HG02642 (cell line): ENCODE results near the gene MALRD1.

Source experiments
- ATAC-seq: cut with Tn5 transposase; IDR thresholded peaks from one replicate; pipeline ENCODE4 v1.9.1; 2021; ENCODE audit warnings: mild to moderate bottlenecking; ENCODE audit not compliant: unreplicated experiment, poor library complexity

Gene MALRD1

DNA sequence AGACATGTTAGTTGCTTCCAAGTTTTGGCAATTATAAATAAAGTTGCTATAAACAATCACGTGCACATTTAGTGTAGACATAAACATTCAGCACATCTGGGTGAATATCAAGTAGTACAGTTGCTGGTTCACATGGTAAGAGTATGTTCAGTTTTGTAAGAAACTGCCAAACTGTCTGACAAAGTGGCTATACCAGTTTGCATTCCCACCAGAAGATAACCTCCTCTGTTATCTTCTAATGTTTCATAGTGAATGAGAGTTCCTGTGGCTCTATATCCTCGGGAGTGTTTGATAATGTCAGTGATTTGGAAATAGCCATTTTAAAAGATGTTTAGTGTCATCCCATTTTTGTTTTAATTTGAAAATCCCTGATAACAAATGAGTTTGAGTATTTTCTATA, 508.1 kb downstream of the MALRD1 start:
- ATAC-seq = no peak

DNA sequence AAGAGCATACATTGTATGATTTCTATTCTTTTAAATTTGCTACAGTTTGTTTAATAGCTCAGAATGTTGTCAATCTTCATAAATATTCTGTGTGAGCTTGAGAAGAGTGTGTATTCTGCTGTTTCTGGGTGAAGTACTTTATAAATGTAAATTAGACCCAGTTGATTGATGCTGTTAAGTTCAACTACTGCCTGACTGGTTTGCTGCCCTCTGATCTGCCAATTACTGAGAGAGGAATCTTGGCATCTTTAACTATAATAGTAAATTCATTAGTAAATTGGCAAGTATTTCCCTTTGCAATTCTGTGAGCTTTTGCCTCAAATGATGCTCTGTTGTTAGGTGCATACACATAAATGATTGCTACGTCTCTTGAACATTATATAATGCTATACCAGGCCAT, 512.6 kb downstream of the MALRD1 start:
- no peak for ATAC-seq

DNA sequence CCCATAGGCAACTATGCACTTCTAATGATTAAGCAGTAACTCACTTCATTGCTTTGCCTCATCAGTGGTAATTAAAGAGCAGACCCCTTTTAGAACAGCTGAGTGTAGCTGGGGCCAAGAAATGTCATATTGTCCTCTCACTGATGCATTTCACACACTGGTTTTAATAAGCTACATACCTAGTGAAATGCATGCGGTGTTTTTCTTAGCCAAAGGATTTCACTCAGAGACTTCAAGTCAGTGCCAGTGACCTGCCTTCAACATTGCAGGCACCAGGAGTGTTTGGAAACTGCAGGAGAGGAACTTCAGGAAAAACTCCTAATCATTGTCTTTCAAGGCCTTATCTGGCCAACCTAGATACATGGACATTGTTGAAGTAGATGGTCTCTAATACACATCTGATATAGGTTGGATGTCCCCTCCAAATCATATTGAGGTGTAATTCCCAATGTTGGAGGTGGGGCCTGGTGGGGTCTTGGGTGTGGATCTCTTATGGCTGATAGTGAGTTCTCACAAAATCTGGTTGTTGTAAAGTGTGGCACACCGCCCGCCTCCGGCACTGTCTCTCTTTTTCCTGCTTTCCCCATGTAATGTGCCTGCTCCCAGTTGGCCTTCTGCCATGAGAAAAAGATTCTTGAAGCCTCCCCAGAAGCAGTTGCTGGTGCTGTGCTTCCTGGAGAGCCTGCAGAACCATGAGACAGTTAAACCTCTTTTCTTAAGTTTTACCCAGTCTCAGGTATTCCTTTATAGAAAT, 515.0 kb downstream of the MALRD1 start:
- ATAC-seq = no peak

DNA sequence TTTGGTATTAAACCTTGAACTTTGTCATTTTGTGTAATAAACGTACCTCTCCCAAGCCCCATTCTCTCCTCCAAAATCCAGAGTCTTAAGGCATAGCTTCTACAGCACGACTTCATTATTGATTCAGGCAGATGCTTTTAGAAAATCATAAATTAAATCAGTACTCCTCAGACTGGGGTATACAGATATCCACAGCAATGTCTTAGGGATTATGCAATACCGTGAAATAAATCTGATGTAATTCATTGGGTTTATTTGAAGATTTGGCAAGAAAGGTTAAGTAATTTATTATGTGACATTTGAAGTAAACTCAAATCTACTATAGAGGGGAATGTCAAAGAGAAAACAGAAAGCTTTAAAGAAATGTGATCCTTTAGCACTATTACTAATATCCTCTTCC, 521.5 kb downstream of the MALRD1 start:
- ATAC-seq = no peak

DNA sequence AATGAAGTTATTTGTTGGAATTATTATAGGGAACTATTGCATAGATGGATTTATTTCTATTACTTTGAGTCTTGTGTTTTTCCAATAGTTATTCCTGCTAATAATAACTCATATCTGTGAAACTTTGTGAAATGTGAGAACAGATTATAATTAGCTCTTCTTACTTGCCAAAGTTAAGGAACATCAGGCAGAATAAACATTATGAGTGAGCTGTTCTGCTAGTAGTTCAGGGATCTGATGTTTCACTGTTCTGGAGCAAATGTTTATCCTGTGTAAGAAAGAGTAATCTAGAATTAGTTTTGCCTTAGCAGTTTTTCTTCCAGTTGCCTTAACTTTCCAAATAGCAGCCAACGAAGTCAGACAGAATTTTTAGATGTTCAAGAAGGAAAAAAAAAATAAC, 522.4 kb downstream of the MALRD1 start:
- ATAC-seq = no peak

DNA sequence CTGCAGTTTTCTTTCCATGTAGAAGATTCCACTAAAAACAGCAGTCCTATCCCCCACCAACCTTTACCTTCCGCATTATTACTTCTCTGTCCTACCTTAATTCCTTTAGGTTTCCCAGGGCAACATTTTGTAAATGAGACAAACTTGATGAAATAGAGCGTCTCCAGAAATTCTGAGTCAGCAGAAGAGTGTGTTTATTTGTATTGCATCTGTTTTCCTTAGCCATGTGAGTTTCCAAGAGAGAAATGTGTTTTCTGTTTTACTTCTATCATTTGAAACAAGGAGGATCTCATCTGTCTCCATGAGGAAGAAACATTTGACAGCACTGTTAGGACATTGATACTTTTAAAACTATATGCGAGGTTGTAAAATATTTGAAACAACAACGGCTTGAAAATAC, 523.5 kb downstream of the MALRD1 start:
- ATAC-seq = no peak

DNA sequence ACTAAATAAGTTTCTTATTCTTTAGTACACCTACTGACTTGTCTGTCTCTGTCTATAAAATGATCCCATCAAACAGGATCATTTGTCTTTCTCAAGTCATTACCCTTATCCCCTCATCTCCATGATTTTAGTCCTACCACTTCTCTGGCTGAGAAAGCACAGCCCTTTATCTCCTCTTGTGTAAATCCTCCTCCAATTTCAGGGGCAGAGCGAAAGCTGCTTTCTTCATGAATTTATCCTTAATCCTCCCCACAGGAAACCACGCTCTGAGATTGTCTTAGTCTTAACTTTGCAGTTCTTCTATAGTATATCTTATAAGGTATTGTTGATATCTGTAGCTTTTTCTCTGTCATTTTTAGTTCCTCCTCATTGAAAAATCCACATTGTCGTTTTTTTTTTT, 528.0 kb downstream of the MALRD1 start:
- no peak for ATAC-seq

DNA sequence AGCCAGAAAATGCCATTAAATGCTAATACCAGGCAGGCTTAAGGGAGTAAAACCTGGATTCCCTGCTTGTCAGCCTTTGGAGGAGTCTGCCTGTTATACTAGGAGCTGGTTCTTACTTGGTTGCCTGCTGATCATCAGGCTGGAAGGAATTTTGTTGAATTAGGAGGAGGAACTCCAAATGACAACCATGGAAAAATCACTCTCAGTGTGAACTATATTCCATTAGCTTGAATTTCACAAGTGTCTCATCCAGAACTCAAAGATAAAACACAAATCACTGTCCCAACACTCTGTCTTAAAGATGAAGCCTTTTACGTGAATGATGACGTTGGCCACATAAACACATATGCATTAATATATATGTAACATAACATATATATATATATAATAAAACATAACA, 528.8 kb downstream of the MALRD1 start:
- no peak for ATAC-seq

DNA sequence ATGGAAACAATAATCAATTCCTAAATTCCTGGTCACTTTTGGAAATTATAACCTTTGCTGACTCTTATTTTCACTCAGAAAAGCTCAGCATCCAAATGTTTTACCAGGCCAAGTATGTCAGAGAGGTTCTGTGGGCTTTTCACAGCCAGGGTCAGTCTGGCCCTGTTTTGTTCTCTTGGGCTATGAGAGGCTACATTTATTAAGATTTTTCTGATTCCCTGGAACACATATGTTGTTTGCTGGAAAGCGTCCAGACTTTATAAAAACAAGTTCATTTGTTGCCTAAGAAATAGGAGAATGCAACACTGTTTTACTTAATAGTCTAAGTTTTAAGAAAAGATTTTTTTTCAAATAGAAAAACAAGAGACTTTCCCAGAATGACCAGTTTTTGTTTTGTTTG, 529.2 kb downstream of the MALRD1 start:
- no peak for ATAC-seq

DNA sequence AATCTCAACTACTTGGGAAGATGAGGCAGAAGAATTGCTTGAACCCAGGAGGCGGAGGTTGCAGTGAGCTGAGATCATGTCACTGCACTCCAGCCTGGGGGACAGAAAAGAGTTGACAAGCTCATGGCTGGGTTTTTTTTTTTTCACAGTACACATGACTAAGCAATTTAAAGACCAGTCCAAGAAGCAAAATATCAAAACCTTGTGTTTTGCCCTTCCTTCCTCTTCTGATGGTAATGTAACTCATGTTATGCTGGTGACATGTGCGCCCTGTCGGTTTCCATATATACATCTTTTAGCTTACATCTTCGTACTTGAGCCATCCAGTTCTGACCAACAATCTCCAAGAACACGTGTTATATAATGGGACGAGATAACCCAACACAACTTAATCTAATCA, 530.0 kb downstream of the MALRD1 start:
- no peak for ATAC-seq

DNA sequence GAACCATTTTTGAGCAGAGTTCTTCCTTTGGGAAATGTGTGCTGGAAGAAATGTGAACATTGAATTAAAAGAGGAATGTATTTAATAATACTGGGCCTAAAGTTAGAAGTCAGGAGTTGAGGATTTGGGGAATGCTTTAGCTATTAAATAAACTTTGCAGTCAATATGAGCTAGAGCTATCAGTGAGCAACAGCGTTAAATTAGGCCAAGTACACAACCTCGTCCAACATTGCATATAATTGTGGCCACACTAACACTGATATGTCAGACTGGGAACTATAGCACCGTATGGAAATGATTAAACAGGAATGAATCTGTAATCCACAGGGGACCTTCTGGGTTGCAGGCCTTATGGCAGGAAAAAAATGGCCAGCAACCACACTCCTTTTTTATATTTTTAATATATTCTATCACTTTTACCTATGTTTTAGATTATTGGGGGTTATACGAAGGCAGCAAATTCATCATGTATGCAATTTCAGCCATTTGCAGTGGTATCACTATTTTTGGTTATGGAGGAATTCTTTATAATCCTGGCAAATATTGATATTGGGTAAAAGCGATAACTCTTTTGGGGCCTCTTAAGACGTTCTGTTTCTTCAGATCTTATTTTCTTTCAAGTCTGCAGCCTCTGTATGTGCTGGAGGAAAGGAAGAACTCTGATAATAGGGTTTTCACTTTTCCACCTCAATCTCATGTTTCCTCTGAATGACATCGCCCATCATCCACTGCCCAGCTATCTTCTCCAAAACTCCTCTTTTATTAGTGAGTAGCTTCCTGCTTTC, 531.4 kb downstream of the MALRD1 start:
- no peak for ATAC-seq

DNA sequence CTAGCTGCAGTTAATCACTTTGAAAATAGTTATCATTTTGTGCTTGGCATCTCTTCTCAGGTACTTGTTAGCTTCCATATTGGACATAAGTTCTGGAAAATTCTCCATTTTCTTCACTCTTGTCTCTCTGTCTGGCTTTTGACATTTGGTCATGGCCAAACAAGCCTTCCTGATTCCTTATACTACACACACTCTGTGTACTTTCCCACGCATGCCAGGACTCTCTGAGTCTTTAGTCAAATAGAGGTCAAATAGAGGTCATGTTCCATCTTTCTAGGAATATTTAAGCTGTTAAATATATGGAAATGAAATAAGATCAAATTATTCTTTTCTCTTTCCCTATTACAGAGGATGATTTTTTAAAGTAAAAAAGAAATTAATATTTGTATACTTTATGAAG, 532.1 kb downstream of the MALRD1 start:
- ATAC-seq = no peak

DNA sequence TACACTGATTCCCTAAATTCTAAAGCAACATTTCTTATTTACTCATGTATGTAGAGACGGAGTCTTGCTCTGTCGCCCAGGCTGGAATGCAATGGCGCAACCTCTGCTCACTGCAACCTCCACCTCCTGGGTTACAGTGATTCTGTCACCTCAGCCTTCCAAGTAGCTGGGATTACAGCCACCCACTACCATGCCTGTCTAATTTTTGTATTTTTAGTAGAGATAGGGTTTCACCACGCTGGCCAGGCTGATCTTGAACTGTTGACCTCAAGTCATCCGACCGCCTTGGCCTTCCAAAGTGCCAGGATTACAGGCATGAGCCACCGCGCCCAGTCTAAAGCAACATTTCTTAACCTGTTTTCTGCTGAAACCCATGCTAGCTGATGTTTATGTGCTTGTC, 540.0 kb downstream of the MALRD1 start:
- no peak for ATAC-seq

DNA sequence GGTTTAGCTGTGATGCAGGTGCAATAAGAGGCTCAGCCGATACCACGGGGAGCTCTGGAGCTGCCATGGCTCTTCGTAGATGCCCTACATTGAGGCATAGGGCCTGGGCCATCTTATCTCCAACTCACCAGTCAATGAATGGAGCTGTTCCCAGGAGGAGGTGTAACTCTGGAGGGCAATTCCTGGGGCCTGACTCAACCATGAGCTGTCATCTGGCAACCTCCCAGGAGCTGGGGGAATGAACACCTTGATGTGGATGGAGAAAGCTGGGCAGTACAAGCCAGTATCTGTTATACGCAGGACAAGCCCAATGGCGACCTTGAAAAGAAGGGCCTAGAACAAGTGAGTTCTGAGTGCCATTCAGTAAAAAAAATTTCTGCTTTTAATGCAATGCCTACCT, 543.7 kb downstream of the MALRD1 start:
- ATAC-seq = no peak

DNA sequence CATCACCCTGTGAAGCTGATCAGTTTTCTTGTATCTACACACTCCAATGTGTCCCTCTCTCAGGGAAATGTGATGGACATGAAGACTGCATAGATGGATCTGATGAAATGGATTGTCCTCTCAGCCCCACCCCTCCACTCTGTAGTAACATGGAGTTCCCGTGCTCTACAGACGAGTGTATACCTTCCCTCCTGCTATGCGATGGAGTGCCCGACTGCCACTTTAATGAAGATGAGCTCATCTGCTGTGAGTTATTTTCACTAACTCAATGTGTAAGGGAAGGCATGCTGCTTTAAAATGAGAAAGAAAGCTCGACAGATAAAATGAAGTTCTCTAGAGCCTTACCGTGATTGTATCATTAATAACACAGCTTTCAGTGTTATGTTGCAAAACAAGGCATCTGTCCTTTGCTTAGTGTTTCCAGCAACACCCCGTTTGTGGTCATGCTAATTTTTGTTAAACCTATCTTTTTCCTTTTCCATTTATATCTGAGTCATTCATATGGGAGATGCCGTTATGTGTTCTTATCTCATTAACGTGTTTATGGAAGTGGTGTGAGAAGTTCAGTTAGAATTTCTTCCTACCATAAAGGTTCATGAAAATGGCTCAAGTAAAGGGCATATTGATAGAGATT, 546.7 kb downstream of the MALRD1 start:
- no peak for ATAC-seq

DNA sequence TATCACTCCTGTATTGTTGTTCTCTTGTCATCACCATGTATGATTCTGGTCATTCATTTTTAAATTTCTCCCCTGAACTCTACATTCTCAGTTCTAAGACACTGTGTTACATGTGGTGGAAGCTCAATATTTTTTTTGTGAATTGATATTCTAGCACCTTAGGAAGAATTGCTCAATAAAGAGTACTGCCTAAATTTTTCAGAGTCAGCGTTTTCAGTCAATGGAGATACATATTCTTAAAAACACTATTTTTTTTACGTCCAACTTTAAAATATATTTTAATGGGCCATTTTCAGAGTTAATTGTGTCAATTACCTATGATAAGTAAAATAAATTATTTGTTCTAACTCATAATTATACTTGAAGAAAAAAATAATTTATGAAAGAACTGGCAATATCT, 557.2 kb downstream of the MALRD1 start:
- no peak for ATAC-seq

DNA sequence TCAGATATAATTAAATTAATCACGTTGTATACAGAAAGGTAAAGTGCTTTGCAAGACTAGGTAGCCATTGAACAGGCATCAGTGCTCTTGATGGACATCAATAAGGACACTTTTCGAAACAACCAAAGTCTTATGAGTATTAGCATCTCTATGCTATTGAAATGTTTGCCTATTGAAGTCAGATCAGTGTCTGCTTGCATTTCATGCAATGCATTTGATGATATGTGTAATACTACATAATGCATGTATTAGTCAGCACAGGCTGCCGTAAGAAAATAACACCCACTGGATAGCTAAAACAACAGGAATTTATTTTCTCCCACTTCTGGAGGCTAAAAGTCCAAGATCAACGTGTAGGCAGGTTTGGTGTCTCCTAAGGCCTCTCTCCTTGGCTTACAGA, 558.4 kb downstream of the MALRD1 start:
- no peak for ATAC-seq

DNA sequence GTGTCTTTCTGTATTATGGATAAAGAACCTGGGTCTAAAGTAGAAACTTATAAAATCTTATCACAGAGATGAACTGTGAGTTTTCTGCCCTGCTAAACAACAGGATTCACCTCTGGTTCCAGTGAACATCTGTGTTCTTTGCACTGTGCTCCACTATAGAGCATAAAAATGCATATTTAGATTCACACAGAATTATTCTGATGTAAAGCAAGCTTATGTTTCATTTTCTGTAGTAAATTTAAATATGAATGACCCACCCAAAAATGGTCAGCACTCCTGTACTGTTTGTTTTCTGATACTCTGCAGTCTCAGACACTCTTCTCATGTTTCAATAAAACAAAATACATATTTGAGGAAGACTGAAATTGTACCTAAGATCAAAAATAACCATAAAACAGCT, 563.2 kb downstream of the MALRD1 start:
- no peak for ATAC-seq

DNA sequence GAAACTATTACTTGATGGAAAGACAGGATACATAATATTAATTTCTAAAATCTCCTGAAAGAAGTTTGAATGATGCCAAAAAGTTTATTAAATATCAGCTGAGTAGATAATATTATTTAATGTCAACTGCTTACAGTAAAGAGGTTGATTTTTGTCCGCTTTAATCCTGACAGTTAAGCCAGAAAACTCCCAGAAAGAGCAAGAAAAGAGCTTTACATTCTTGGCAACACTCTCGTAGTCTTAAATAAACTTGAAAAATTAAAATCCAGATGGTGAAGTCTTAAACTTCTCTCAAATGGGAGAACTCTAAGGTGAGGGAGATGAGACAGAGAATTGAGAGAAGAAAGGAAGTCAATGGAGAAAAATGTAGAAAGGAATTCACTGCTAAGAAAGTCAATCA, 568.4 kb downstream of the MALRD1 start:
- no peak for ATAC-seq

DNA sequence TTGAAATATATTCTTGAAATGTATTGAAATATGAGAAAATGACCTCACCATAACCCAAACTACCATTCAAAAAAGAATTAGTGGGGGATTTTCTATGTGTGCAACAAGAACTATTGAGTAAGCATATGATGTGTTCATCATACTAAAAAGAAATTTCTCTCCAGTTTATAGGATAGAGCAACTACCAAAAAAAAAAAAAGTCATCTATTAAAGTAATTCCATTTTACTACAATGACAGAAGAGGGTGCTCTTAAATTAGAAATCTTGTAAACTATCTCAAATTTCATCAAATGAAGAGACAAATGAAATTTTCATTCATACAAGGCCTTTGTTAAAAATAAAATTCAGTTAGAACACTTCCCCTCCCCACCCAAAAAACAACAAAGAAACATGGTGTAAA, 572.2 kb downstream of the MALRD1 start:
- no peak for ATAC-seq

DNA sequence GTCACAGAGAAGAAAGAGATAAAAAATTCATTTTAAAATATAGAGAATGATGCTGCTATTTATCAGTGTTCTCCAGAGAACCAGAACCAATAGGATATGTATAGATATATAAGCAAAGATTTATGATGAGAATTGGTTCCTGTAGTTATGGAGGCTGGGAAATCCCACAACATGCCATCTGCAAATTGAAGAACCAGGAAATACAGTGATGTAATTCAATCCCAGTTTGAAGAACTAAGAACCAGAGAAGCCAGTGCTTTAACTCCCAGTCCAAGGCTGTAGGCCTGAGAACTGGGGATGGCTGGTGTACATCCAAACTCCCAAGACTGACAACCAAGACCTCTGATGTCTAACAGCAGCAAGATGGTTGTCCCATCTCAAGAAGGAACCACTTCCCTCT, 574.7 kb downstream of the MALRD1 start:
- no peak for ATAC-seq

DNA sequence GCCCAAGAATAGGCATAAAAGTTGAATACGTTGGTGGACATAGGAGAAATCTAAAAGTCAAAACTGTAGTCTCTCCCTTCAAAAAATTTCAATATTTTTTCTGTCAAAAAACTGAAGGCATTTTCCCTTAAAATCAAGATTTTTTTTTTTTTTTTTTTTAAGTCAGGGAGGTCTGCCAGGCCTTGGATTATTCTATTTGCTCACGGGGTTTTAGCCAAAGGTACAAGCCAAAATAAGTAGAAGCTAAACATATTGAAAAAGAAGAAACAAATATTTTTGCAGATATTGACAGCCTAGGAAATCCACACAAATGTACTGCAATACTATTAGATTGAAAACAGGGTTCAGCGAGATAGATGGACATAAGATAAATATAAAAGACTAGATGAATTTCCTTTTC, 577.6 kb downstream of the MALRD1 start:
- ATAC-seq = no peak
